Measurements from ENCODE around the gene FHIT. TPM values are rescaled to one million over a fixed set of nuclear protein-coding genes. Genes with fewer than 3 reads are reported as not detected.

The FHIT gene
- total and polyA plus RNA-seq, 2 experiments from 2014 or later: 9.7 to 16.2 TPM

DNA sequence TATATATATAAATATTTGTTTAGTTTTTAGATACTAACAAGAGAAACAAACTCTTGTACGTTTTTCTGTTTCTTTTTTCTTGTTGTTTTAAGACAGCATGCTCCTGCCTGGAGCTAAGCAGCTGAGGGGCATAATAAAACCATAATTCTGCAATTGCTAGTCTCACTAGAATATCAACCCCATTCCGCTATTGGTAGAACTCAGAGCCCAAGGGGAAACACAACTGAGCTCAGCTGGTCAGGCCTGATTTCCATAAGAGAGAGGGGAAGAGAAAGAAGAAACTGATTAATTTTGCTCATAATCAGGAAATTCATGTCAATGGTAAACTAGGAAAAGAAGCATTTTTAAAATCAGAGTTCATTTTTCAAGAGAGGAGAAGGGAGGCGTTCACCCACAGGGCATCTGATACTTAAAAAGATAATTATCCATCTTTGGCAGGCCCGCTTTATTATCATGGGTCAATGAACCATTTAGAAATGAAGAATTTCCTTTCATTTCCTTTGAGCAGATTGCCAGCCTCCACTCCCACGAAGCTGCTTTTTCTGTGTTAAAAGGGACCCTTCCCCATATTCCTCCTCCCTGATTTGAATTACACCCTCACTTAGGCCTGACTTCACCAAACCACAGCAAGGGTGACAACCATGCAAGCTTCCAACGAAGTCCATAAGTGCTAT, 1236.1 kb downstream of the FHIT start:
- no peak overlapping the region for H3K4me2 ChIP-seq
- no peaks in the 10 kb centered on the region for H3K9me2 ChIP-seq (replicated peaks; ENCODE audit: insufficient read depth)
- no peaks in the 10 kb centered on the region for H4K20me1 ChIP-seq (ENCODE audit: insufficient read depth, poor library complexity, severe bottlenecking)
- no peaks in the 10 kb centered on the region for H3K9me3 ChIP-seq (ENCODE audit: low read depth)
- no peak overlapping the region for H3K27ac ChIP-seq
- WGBS (ENCODE audit: low lambda C conversion rate, missing lambda C conversion rate): 93% methylated on average over 6 of the region's 6 CpGs
- H3K4me3 ChIP-seq: no peak overlapping the region
- no peaks in the 10 kb centered on the region for H3K36me3 ChIP-seq (replicated peaks; ENCODE audit: insufficient read depth, low read depth)
- DNase-seq (ENCODE audit: low spot score): no peak
- no peak overlapping the region for H2AFZ ChIP-seq
- no peaks in the 10 kb centered on the region for H3K27me3 ChIP-seq
- H3K79me2 ChIP-seq: no peaks in the 10 kb centered on the region
- H3K4me1 ChIP-seq (ENCODE audit: insufficient read depth): no peaks in the 10 kb centered on the region
- TF ChIP-seq, protein P1, sequence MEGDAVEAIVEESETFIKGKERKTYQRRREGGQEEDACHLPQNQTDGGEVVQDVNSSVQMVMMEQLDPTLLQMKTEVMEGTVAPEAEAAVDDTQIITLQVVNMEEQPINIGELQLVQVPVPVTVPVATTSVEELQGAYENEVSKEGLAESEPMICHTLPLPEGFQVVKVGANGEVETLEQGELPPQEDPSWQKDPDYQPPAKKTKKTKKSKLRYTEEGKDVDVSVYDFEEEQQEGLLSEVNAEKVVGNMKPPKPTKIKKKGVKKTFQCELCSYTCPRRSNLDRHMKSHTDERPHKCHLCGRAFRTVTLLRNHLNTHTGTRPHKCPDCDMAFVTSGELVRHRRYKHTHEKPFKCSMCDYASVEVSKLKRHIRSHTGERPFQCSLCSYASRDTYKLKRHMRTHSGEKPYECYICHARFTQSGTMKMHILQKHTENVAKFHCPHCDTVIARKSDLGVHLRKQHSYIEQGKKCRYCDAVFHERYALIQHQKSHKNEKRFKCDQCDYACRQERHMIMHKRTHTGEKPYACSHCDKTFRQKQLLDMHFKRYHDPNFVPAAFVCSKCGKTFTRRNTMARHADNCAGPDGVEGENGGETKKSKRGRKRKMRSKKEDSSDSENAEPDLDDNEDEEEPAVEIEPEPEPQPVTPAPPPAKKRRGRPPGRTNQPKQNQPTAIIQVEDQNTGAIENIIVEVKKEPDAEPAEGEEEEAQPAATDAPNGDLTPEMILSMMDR (IDR thresholded peaks at IDR 0.05; ENCODE audit: poor library complexity): no peak
- TF ChIP-seq EZH2 (IDR thresholded peaks at IDR 0.05; ENCODE audit: borderline replicate concordance): no peak
- no peak for TF ChIP-seq EZH2phosphoT487 (IDR thresholded peaks at IDR 0.05; ENCODE audit: low read depth, severe bottlenecking, unreplicated experiment)

DNA sequence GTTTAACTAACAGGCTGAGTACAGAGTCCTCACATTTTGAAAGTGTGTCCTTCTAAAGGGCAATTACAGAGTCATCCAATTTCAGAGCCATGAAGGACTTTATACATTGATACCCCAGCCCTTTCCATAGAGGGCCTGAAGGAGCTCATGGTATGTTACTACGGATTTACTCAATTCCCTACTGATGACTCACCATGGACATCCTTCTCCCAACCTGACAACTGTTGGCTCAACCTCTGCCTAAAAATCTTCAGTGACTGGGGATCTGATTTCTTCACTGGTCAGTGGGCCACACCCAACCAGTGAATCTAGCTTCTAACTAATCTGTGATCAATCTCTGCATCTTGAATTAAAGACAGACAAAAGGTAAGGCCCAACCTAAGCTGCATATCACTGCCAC, 1238.0 kb downstream of the FHIT start:
- H3K4me2 ChIP-seq: no peak overlapping the region
- TF ChIP-seq, protein P1 (IDR thresholded peaks at IDR 0.05; ENCODE audit: poor library complexity): no peak
- TF ChIP-seq EZH2 (IDR thresholded peaks at IDR 0.05; ENCODE audit: borderline replicate concordance) (no peak), EZH2phosphoT487 (IDR thresholded peaks at IDR 0.05; ENCODE audit: low read depth, severe bottlenecking, unreplicated experiment) (no peak)
- H3K27me3 ChIP-seq: no peaks in the 10 kb centered on the region
- no peaks in the 10 kb centered on the region for H3K9me2 ChIP-seq (replicated peaks; ENCODE audit: insufficient read depth)
- H3K36me3 ChIP-seq (replicated peaks; ENCODE audit: insufficient read depth, low read depth): no peaks in the 10 kb centered on the region
- no peak overlapping the region for H3K27ac ChIP-seq
- H3K4me1 ChIP-seq (ENCODE audit: insufficient read depth): no peaks in the 10 kb centered on the region
- no peak overlapping the region for H2AFZ ChIP-seq
- H4K20me1 ChIP-seq (ENCODE audit: insufficient read depth, poor library complexity, severe bottlenecking): no peaks in the 10 kb centered on the region
- whole genome bisulfite sequencing (ENCODE audit: low lambda C conversion rate, missing lambda C conversion rate): 68% methylated on average over 1 of the region's 1 CpG
- no peaks in the 10 kb centered on the region for H3K9me3 ChIP-seq (ENCODE audit: low read depth)
- H3K4me3 ChIP-seq: no peak overlapping the region
- DNase-seq (ENCODE audit: low spot score): no peak
- no peaks in the 10 kb centered on the region for H3K79me2 ChIP-seq

DNA sequence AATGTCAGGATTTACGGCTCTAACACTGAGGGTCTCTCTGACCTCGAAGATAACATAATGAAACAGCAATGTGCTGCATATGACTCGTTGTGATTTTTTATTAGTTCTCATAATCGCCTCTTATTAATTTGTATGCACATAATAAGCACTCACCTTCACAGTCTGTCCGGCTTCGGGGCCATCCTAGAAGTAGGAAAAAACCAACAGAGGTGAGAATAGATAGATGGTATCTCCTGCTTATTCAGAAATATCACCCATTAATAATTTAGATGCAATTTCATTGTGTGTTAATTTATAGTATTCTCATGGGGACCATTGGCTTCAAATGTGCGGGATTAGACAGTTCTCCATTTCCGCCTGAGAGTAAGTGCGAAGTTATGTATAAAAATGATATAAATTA, 1240.0 kb downstream of the FHIT start:
- Histone ChIP-seq H2AFZ (no peak overlapping the region), H3K9me2 (replicated peaks; ENCODE audit: insufficient read depth) (no peaks in the 10 kb centered on the region), H3K4me2 (no peak overlapping the region), H3K4me3 (no peak overlapping the region), H3K27ac (no peak overlapping the region), H4K20me1 (ENCODE audit: insufficient read depth, poor library complexity, severe bottlenecking) (no peaks in the 10 kb centered on the region), H3K79me2 (no peaks in the 10 kb centered on the region), H3K4me1 (ENCODE audit: insufficient read depth) (no peaks in the 10 kb centered on the region), H3K36me3 (replicated peaks; ENCODE audit: insufficient read depth, low read depth) (no peaks in the 10 kb centered on the region), H3K27me3 (no peaks in the 10 kb centered on the region), H3K9me3 (ENCODE audit: low read depth) (no peaks in the 10 kb centered on the region)
- DNase-seq (ENCODE audit: low spot score): no peak
- 87% methylated on average over 9 of the region's 9 CpGs for WGBS (ENCODE audit: low lambda C conversion rate, missing lambda C conversion rate)
- TF ChIP-seq, protein P1 (IDR thresholded peaks at IDR 0.05; ENCODE audit: poor library complexity): no peak
- TF ChIP-seq EZH2 (IDR thresholded peaks at IDR 0.05; ENCODE audit: borderline replicate concordance) (no peak), EZH2phosphoT487 (IDR thresholded peaks at IDR 0.05; ENCODE audit: low read depth, severe bottlenecking, unreplicated experiment) (no peak)

Data from hepatocyte (in vitro differentiated cells).